DMS153 treated with DMSO at 0.1 percent for 48 hours (cell line): Measurements from ENCODE around the gene CCDC87.
"Not testable (repeated sequence)": the region's sequence is repeated elsewhere in the genome, so short reads cannot be mapped to it uniquely, and the experiment has no call there.

ENCODE experiments used
- DNase-seq: peaks from one replicate; lab custom pipeline; 2025; ENCODE audit not compliant: unreplicated experiment; lab: John Stamatoyannopoulos, UW

Gene CCDC87

DNA sequence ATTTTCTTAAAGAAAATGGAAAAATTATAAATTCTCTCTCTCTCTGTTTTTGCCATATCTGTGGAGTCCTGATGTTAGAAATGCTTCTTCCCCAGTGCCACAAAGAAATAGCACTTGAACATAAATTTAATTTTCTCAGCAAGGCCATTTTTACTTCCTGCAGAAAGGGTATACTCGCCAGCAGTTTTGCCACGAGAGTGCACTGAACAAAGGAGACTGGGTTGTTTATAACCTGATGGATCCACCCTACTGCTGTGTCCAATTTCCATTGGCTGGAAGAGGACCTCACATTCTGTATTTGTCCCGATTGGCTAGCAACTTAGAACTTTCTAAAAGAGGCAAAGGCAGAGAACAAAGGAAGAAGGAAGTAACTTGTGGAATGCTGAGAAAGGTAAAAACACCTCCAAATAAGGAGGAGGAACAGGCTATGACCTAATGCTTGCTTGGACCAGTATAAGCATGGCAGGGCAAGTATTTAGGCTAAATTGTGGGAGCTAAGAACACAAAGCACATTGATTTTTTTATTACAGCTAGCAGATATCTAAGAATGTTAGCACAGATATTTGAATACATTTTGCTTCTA is 10.2 kb downstream of the CCDC87 start:
- not testable (repeated sequence) for DNase-seq

DNA sequence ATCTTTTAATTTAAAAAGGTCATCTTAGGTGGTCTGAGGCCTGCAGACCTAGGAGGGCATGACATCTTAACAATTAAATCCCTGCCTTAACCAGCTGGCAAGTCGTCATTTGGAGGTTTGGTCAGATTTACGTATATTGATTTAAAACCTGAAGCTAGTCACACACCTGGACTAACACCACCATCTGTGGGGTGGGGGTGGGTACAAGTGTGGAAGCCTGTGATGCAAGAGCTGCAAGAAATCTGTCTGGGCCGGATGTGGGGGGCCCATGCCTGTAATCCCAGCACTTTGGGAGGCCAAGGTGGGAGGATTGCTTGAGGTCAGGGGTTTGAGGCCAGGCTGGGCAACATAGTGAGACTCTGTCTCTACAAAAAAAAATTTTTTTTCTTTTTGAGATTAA is 11.6 kb downstream of the CCDC87 start:
- DNase-seq = no peak

DNA sequence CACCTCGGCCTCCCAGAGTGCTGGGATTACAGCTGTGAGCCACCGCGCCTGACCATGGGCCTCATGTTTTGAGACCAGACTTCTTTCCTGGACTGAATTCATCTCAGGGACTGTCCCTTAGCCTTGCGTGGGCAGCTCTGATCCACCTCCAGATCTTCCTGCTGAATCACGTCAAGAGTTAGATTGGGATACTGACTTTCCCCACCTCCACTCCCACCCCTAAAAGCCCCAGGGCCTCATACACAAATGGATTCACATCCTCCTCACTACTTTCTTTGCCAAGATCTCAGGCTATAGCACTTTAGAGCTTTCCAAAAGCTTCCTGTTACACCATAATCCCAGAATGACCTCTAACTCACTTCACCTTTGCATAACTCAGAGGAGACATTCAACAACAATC is 12.1 kb downstream of the CCDC87 start:
- DNase-seq = no peak

DNA sequence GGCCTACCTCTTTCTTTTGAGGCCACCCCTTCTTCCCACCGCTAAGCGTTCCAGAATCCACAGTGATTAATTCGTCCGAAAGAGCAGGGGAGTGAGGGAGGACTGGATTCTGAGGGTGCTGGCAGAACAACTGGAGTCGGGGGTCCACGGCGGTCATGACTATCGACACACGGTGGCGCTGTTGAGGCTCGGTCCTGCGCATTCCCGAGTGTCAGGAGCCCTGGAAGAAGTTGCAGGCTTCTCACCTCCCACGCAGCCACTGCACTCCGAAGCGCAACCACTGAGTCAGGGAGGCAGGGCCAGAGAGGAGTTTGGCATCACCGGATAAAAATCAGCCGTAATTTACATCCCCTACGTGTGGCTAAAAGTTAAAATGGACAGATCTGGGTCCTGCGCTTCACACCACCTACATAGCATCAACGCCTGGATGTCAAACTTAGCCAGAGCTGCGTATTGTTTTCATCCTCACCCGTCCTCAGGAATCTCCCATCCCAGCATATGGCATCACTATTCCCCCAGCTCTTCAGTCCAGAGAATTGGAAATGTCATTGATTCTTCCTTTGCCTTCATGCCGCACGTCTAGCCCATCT is 13.8 kb downstream of the CCDC87 start:
- no peak for DNase-seq

DNA sequence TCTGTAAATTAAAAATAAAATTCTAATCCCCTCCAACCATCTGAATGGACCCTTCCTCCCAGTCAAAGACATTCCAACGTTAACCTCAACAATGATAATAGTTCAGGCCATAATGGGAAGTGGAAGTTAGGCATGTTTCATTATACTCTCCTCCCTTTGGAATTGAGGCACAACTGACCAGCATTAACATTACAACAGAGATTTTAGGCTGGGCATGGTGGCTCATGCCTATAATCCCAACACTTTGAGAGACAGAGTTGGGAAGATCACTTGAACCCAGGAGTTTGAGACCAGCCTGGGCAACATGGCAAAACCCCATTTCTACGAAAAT is 22.0 kb downstream of the CCDC87 start:
- DNase-seq = no peak

DNA sequence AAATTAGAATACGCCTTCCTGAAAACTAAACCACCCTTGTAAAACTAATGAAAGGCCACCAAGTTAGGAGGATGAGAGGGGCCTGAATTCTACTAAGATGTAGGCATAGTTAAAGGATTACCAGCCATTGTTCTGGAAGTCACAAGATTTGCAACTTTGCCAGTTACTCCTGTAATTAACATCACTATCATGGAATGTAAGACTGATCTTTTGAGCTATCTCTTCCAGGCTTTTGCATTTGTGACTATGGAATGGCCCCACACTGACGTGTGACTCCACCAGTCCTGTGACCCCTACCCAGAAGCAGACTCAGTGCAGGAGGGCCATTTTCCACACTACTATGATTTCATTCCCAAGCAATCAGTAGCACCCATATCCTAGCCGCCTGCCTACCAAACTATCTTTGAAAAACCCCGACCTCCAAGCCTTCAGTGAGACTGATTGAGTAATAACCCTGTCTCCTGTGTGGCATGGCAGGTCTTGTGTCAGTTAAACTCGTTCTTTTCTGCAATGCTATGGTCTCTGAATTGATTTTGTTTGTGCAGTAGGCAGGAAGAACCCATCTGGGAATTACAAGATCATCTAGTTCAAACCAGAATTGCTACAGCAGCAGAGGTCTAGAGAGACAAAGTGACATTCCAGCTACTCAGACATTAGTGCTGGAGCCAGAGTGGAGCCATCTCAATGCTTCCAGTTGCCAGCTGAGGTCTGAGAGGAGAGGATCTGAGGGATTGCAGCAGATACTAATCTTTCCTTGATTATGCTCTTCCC is 22.6 kb downstream of the CCDC87 start:
- DNase-seq = no peak

DNA sequence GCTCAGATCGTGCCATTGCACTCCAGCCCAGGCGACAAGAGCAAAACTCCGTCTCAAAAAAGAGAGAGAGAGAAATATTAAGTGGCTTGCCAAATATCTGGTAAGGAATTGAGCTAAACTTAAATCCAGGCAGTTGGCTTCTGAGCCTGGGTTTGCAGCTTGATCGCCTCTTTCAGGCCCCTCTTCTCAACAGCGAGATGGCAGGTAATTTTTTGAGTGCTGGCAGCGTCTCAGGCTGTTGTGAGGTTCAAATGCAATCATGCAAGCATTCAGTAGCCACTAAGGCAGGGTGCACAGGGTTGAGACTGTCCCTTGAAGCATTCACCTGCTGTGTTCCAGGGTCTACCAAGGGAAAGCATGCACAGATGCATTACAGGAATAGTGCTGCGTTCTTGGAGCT is 23.8 kb downstream of the CCDC87 start:
- DNase-seq = no peak

DNA sequence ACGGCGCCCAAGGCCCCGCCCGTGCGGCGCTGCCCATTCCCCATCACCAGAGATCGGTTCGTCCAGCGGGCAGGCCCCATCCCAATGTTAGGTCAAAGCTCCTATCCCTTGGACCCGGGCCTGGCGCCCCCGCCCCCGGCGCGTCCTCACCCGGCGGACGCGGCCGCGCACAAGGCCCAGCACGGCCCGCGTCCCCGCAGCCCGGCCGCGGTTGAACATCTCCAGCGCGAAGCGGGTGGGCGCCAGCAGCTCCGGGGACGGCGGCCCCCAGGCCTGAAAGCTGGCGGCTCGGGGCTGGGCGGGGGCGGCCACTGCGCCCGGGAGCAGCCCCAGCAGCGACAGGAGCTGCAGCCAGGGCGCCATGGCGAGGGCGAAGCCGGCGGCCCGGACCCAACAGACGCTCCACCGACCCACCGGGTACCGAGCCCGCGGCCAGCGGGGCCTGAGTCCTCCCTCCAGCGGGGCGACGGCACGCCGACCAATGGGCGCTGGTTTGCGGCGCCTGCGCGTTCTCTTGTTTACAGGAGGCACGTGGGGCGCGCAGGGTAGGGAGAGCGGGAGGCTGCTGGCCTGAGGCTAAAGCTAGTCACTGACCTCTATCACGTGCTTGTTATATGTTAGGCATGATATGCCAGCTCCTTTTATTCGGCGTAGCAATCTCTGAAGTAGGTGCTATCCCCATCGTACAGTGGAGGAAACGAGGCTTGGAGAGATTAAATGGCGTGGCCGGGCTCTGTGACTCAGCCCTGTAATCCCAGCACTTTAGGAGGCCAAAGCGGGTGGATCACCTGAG is 24.5 kb downstream of the CCDC87 start, which contains the start of gene CTSF:
TSS of gene CTSF (minus strand) at position 483 of the 793 bp plus-strand sequence. CDS start at position 363, 120 bp downstream.
- peak; percentile 58 for DNase-seq

DNA sequence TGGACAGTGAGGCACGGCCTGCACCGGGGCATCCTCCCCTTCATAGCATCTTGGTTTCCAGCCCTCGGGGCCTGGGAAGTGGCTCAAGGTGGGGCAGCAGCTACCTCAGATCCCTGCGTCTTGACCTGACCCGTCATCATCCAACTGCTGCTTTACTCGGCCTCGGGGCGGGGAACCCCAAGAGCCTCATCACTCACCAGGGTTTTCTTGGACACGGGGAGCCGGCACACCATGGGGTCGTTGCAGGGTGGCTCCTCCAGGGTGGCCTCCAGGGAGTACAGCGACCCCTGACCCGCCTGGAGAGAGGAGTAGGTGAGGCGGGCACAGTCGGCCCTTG is 25.1 kb downstream of the CCDC87 start:
- no peak for DNase-seq

DNA sequence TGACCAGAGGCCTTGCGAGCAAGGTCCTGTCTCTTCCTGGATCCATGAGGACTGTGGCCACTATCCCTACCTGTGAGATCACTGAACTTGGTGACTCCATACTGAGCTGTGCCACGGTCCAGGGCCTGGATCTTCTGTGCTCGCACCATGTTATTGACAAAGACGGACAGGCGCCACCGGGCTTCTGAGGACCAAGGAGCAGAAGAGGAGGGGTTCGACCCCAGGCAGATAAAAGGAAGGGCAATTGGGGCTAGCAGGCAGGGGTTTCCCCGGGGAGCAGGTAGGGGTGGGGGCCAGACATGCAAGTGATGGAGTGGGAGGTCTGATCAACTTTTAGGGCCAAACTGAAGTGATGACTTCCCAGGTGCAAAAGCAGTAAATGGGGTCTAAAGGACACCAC is 26.6 kb downstream of the CCDC87 start:
- DNase-seq = no peak

DNA sequence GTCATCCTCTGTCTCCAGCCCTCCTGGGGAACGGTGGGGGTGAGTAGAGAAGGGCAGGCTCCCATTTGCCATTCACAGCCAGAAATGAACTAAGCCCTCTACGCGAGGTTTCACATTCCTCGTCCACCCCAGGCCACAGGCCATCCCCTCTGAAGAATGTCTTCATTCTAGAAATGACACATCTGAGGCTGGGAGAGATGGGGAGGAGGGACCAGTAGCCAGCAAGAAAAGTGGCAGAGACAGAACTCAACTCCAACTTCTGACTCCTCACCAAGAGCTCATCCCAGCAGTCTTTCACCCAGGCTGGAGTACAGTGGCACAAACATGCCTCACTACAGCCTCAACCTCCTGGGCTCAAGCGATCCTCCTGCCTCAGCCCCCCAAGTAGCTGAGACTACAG is 27.9 kb downstream of the CCDC87 start:
- DNase-seq = no peak

DNA sequence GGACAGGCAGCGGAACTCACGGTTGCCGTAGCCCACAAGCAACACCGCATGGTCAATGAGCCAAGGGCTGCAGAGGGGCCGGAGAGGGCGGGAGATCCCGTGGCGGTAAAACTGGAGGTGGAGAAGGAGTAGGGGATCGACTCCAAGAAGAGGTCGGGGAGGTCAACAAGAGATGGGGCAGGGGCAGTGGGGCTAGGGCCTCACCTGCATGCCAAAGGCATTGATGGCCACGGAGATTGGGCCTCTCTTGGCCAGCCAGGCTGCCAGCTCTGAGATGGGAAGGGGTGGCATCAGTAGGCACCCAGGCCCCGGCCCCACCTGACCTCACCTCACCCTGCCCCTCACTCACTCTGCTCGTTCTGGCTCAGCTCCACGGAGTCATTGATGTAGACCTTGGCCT is 28.3 kb downstream of the CCDC87 start:
- DNase-seq = no peak

DNA sequence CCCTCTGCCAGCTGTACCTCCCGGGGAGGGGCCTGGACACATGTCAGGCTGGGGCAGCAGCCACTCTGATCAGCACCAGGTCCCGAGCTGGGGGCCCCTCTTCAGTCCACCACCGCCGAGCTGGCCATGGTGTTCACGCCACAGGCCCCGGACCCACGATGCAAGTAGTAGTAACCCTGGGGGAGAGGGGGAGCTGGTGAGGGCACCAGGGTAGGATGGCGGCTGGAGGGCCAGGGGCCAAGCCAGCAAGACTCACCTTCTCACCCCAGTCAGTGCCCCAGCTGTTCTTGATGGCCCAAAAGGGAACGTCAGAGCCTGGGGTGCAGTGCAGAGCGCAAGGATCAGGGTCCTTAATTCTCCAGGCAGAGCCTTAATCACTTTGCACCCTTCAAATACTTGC is 29.0 kb downstream of the CCDC87 start:
- DNase-seq = no peak

DNA sequence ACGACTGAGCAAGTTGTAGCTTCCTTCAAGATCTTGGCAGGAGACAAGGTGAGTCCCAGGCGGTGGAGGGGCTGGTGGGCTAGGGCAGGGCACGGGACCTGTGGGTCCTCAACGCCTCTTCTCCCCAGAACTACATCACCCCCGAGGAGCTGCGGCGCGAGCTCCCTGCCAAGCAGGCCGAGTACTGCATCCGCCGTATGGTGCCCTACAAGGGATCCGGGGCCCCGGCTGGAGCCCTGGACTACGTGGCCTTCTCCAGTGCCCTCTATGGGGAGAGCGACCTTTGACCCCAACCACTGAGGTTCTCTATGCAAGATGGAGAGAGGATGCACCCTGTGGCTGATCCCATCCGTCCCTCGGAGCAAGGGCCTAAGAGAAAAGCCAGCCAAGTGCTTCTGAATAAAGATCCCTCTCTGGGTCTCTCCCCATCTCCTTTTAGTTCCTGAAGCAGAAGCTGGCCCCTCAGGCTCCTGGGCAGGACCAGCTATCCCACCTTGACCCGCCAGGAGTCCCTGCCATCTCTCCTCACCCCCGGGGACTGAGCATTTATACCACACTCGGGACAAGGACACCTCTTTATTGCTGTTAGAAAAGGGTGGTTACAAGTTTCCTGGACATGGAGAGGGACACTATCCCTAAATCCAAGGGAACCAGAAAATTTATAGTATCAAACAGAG is 29.8 kb downstream of the CCDC87 start:
- DNase-seq = no peak

DNA sequence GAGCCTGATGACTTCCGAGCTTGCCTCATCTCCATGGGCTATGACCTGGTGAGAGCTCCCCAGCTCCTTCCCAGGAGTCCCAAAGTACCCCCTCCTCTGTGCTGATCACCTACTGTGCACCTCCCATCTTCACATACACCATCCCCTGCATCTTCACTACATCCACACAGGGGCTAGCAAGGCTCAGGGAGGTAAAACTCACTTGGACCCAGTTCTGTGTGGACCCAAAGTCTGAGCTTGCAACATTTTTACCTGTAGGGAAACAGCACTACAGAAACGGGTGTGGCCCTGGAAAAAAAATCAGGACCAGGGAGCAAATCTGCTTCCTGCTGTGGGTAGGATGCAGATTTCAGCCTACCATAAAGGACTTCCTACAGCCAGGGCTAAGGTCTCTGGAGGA is 30.6 kb downstream of the CCDC87 start:
- DNase-seq = no peak

DNA sequence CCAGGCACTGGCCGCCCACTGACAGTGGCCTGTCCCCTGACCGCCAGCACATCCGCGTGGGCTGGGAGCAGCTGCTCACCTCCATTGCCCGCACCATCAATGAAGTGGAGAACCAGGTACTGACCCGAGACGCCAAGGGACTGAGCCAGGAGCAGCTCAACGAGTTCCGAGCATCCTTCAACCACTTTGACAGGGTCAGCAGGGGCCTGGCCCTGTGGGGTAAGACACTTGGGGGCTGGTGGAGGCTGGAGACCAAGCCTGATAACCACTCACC is 31.0 kb downstream of the CCDC87 start:
- no peak for DNase-seq

DNA sequence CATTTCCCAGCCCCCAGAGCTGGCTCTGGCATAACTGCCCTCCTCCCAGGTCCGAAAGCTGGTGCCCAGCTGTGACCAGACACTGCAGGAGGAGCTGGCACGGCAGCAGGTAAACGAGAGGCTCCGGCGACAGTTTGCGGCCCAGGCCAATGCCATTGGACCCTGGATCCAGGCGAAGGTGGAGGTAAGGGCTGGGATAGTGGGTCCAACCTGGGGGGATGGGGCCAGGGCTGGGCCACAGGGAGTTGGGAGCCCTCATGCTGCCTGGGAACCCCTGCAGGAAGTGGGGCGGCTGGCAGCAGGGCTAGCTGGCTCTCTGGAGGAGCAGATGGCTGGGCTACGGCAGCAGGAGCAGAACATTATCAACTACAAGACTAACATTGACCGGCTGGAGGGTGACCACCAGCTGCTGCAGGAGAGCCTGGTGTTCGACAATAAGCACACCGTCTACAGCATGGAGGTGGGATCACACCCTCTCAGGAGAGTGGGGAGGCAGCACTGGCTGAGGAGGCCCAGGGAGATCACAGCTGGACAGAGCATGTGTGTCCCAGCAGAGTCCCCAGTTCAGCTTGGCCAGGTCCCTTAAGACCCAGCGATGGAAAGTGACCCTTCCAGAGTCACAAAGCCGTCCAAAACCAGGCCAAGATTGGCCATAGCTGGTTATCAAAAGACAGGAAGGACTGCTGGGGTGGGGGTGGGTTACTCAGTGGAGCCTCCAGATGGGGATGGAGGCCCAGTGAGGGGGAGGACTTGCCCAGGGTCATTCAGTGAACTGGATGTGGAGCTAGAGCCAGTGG is 31.5 kb downstream of the CCDC87 start:
- DNase-seq = no peak

DNA sequence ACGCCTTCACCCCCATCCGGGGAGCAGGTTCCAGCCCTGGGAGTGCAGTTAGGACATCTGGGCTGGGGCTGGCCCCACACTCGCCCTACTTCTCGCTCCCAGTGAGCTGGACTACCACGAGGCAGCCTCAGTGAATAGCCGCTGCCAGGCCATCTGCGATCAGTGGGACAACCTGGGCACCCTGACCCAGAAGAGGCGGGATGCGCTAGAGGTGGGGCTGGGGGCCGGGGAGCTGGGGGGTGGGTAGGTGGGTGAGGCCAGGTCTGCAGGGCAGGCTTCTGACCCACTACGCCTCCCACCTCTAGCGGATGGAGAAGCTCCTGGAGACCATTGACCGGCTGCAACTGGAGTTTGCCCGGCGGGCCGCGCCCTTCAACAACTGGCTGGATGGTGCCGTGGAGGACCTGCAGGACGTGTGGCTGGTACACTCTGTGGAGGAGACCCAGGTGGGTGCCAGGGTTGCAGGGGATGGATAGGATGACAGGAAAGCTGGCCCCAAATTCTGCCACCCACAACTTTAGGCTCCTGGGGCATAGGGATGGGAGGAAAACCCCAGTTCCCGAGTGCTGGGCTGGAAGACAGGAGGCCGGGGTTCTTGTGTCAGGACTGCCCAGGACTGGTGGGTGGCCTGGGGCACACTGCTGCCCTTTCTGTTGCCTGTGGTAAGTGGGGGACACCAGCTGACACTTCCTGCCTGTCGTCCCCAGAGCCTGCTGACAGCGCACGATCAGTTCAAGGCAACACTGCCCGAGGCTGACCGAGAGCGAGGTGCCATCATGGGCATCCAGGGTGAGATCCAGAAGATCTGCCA is 32.8 kb downstream of the CCDC87 start:
- no peak for DNase-seq

DNA sequence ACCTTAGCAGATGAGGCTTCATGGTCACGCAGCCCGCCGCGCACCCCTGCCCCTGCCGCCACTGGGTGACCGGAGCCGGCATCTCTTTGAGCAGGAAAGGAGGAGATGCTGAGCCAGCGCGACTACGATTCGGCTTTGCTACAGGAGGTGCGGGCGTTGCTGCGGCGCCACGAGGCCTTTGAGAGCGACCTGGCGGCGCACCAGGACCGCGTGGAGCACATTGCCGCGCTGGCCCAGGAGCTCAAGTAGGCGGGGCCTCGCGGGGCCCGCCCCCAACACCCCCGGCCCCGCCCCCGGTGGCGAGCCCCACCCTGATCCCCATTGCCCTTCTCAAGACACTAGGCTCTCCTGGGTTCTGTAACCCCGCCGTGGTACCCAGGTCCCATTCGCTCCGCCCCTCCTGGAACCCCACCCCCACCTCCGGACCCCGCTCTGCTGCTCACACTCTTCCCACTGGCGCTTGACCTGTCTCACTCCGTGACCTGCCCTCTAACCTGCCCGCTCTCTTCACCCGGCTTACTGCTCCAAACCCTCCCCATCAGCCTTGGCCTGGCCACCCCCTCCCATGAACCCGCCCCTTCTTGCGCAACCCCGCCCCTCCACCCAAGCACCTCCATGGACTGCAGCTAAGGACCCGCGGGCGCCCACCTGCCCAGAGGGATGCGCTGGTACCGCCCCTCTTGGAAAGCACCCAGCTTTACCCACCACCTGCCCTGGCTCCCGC is 33.6 kb downstream of the CCDC87 start:
- no peak for DNase-seq
